Neural progenitor cell (in vitro differentiated cells): ENCODE data around the gene FBXW8. TPM values are rescaled to one million over a fixed set of nuclear protein-coding genes. Genes with fewer than 3 reads are reported as not detected.

Experiments
- DNase-seq: peaks from one replicate; pipeline ENCODE4 v3.0.0-alpha.2; 2016; ENCODE audit warnings: low spot score
- H2AFZ ChIP-seq: fragments of 200-600 bp; sonication (generic); replicated peaks from 2 replicates; pipeline ENCODE4 v1.6.1; 2016; ENCODE audit warnings: antibody characterized with exemption
- H3F3A ChIP-seq: fragments of 200-600 bp; sonication (generic); 2 replicates; pipeline ENCODE4 v1.6.1; 2016; ENCODE audit warnings: antibody characterized with exemption, low read depth
- H3K27ac ChIP-seq: fragments of 200-600 bp; sonication (generic); 2 replicates; pipeline ENCODE4 v1.5.1; 2016; ENCODE audit warnings: mild to moderate bottlenecking
- H3K27me3 ChIP-seq: fragments of 200-600 bp; sonication (generic); 2 replicates; pipeline ENCODE4 v1.6.1; 2016; ENCODE audit warnings: mild to moderate bottlenecking, moderate library complexity
- H3K36me3 ChIP-seq: fragments of 200-600 bp; sonication (generic); 2 replicates; pipeline ENCODE4 v1.5.1; 2016
- H3K4me1 ChIP-seq: fragments of 200-600 bp; sonication (generic); 2 replicates; pipeline ENCODE4 v1.6.1; 2016; ENCODE audit warnings: mixed run types
- H3K4me2 ChIP-seq: fragments of 200-600 bp; sonication (generic); 2 replicates; pipeline ENCODE4 v1.6.1; 2016
- H3K4me3 ChIP-seq: fragments of 200-600 bp; sonication (generic); 2 replicates; pipeline ENCODE4 v1.5.1; 2016
- H3K79me2 ChIP-seq: fragments of 200-600 bp; sonication (generic); 2 replicates; pipeline ENCODE4 v1.6.1; 2016; ENCODE audit warnings: low read depth
- H3K9ac ChIP-seq: fragments of 200-600 bp; sonication (generic); 2 replicates; pipeline ENCODE4 v1.6.1; 2016
- H3K9me3 ChIP-seq: fragments of 200-600 bp; sonication (generic); 2 replicates; pipeline ENCODE4 v1.5.1; 2016; ENCODE audit warnings: low read depth
- H4K20me1 ChIP-seq: fragments of 200-600 bp; sonication (generic); 2 replicates; pipeline ENCODE4 v1.6.1; 2016; ENCODE audit warnings: low read depth
- H3K27ac Mint-ChIP-seq: 3 replicates; pipeline ENCODE4 v1.8.0; 2021; ENCODE audit warnings: mixed read lengths
- H3K27me3 Mint-ChIP-seq: 2 replicates; pipeline ENCODE4 v1.8.0; 2022; ENCODE audit warnings: low read depth, mild to moderate bottlenecking, inconsistent platforms, moderate library complexity, mixed read lengths; ENCODE audit not compliant: insufficient read depth
- H3K36me3 Mint-ChIP-seq: 3 replicates; pipeline ENCODE4 v1.8.0; 2021; ENCODE audit warnings: mixed read lengths
- H3K4me1 Mint-ChIP-seq: 3 replicates; pipeline ENCODE4 v1.8.0; 2021; ENCODE audit warnings: mixed read lengths
- H3K4me3 Mint-ChIP-seq: 3 replicates; pipeline ENCODE4 v1.8.0; 2021; ENCODE audit warnings: mild to moderate bottlenecking, moderate library complexity, mixed read lengths
- H3K9me3 Mint-ChIP-seq: 3 replicates; pipeline ENCODE4 v1.8.0; 2020; ENCODE audit warnings: mixed read lengths
- CTCF ChIP-seq: fragments of 200-600 bp; sonication (generic); IDR thresholded peaks from 2 replicates; pipeline ENCODE4 v1.5.1; 2017; ENCODE audit warnings: antibody characterized with exemption, mild to moderate bottlenecking
- EZH2 ChIP-seq: fragments of 200-600 bp; sonication (generic); IDR thresholded peaks from 2 replicates; pipeline ENCODE4 v1.6.1; 2017; ENCODE audit warnings: antibody characterized with exemption, mild to moderate bottlenecking, moderate library complexity
- EZH2phosphoT487 ChIP-seq: fragments of 200-600 bp; sonication (generic); IDR thresholded peaks from 2 replicates; pipeline ENCODE4 v1.6.1; 2017; ENCODE audit warnings: antibody characterized with exemption
- total RNA-seq: library from RNA; depleted of rRNA; stranded (reverse); fragments of >200 nt; gene quantifications from 2 replicates; pipeline ENCODE4 v1.2.3, GENCODE V29; 2015; ENCODE audit warnings: low replicate concordance

Gene FBXW8
- total RNA-seq, 1 donor from 2014 or later, result 20.7 TPM

- no peak overlapping the region for H3K27ac Mint-ChIP-seq
- no peaks in the 10 kb centered on the region for H3K9me3 ChIP-seq
- no peaks in the 10 kb centered on the region for H3K36me3 ChIP-seq
- peaks cover 8% of the 10 kb centered on the region for H3K4me1 Mint-ChIP-seq
- no peak overlapping the region for H3K4me3 ChIP-seq
- H3K9me3 Mint-ChIP-seq, result no peaks in the 10 kb centered on the region
- no peaks in the 10 kb centered on the region for H3K27me3 ChIP-seq
- peaks cover 9% of the 10 kb centered on the region for H3F3A ChIP-seq
- no peak overlapping the region for H3K4me2 ChIP-seq
- H3K9ac ChIP-seq, result no peak overlapping the region
- H3K79me2 ChIP-seq, result no peaks in the 10 kb centered on the region
- H2AFZ ChIP-seq, result no peak overlapping the region
- DNase-seq, result no peak
- TF ChIP-seq EZH2phosphoT487 (no peak), EZH2 (no peak), CTCF (no peak)
- H3K27me3 Mint-ChIP-seq, result no peaks in the 10 kb centered on the region
- H3K36me3 Mint-ChIP-seq, result peaks cover 11% of the 10 kb centered on the region
- H4K20me1 ChIP-seq, result peaks cover 11% of the 10 kb centered on the region
- H3K4me3 Mint-ChIP-seq, result no peak overlapping the region
- H3K27ac ChIP-seq, result no peak overlapping the region
- H3K4me1 ChIP-seq, result peaks cover 5% of the 10 kb centered on the region
Measured at GRCh38 chr12:117022465-117022864, 111.7 kb downstream of the FBXW8 start.

GRCh38 chr12:117023998-117024960 is 113.5 kb downstream of the FBXW8 start:
- Mint-ChIP-seq H3K36me3 (peaks cover 9% of the 10 kb centered on the region), H3K27ac (no peak overlapping the region)
- no peak for DNase-seq

GRCh38 chr12:117024961-117025480 is 114.3 kb downstream of the FBXW8 start:
- no peaks in the 10 kb centered on the region for H3K27me3 ChIP-seq
- TF ChIP-seq EZH2phosphoT487 (no peak), CTCF (no peak), EZH2 (no peak)
- DNase-seq, result no peak
- peaks cover 5% of the 10 kb centered on the region for H3F3A ChIP-seq
- no peak overlapping the region for H2AFZ ChIP-seq
- Mint-ChIP-seq H3K9me3 (no peaks in the 10 kb centered on the region), H3K4me1 (peaks cover 5% of the 10 kb centered on the region), H3K36me3 (peaks cover 9% of the 10 kb centered on the region), H3K27ac (no peak overlapping the region), H3K27me3 (no peaks in the 10 kb centered on the region), H3K4me3 (no peak overlapping the region)
- H3K4me2 ChIP-seq, result no peak overlapping the region
- H3K36me3 ChIP-seq, result no peaks in the 10 kb centered on the region
- no peak overlapping the region for H3K4me3 ChIP-seq
- H3K27ac ChIP-seq, result no peak overlapping the region
- no peaks in the 10 kb centered on the region for H3K9me3 ChIP-seq
- H3K79me2 ChIP-seq, result no peaks in the 10 kb centered on the region
- H3K9ac ChIP-seq, result no peak overlapping the region
- H4K20me1 ChIP-seq, result peaks cover 11% of the 10 kb centered on the region
- no peaks in the 10 kb centered on the region for H3K4me1 ChIP-seq

More at GRCh38 chr12:117023998-117024960, 113.5 kb downstream of the FBXW8 start:
- peaks cover 11% of the 10 kb centered on the region for H4K20me1 ChIP-seq
- Mint-ChIP-seq H3K4me3 (no peak overlapping the region), H3K9me3 (no peaks in the 10 kb centered on the region), H3K27me3 (no peaks in the 10 kb centered on the region), H3K4me1 (peaks cover 5% of the 10 kb centered on the region)
- no peak overlapping the region for H3K27ac ChIP-seq
- peaks cover 5% of the 10 kb centered on the region for H3F3A ChIP-seq
- no peak overlapping the region for H3K4me3 ChIP-seq
- no peaks in the 10 kb centered on the region for H3K4me1 ChIP-seq
- H3K79me2 ChIP-seq, result no peaks in the 10 kb centered on the region
- H3K9me3 ChIP-seq, result no peaks in the 10 kb centered on the region
- no peaks in the 10 kb centered on the region for H3K36me3 ChIP-seq
- no peak for TF ChIP-seq CTCF
- TF ChIP-seq EZH2phosphoT487, result no peak
- TF ChIP-seq EZH2, result no peak
- H3K4me2 ChIP-seq, result no peak overlapping the region
- H2AFZ ChIP-seq, result no peak overlapping the region
- H3K27me3 ChIP-seq, result no peaks in the 10 kb centered on the region
- H3K9ac ChIP-seq, result no peak overlapping the region
